GM12875 (cell line): ENCODE measurements around the gene RGS3.

Source experiments
- H3K4me3 ChIP-seq: one replicate; pipeline ENCODE4 v1.5.1; 2011; ENCODE audit warnings: low read depth, low read length, control low read depth
- CTCF ChIP-seq: IDR thresholded peaks from 2 replicates; pipeline ENCODE4 v1.5.1; 2011; ENCODE audit warnings: low read depth, mild to moderate bottlenecking, control low read depth, inconsistent platforms, low read length, moderate library complexity, borderline replicate concordance; ENCODE audit not compliant: insufficient read depth

The RGS3 gene

GRCh38 chr9:113538701-113539430, 75.3 kb downstream of the RGS3 start:
- no peak for TF ChIP-seq CTCF
- H3K4me3 ChIP-seq: no peak overlapping the region

GRCh38 chr9:113540466-113540865, 76.9 kb downstream of the RGS3 start:
- no peak overlapping the region for H3K4me3 ChIP-seq
- no peak for TF ChIP-seq CTCF

GRCh38 chr9:113541019-113541900, 77.7 kb downstream of the RGS3 start:
- no peak overlapping the region for H3K4me3 ChIP-seq
- TF ChIP-seq CTCF: no peak

GRCh38 chr9:113542006-113542405, 78.5 kb downstream of the RGS3 start:
- H3K4me3 ChIP-seq: no peak overlapping the region
- TF ChIP-seq CTCF: no peak

GRCh38 chr9:113542741-113543140, 79.2 kb downstream of the RGS3 start:
- H3K4me3 ChIP-seq: no peak overlapping the region
- no peak for TF ChIP-seq CTCF

GRCh38 chr9:113543296-113543981, 79.9 kb downstream of the RGS3 start:
- no peak for TF ChIP-seq CTCF
- H3K4me3 ChIP-seq: no peak overlapping the region
